Stomach smooth muscle (tissue), 2 donors: ENCODE measurements around the gene ANAPC5.
A peak's percentile ranks its signal among the peaks of the same experiment; 100 is the strongest.
"Not testable (repeated sequence)": the region's sequence is repeated elsewhere in the genome, so short reads cannot be mapped to it uniquely, and the experiment has no call there.

ENCODE experiments used
- H3K27ac ChIP-seq: one replicate; pipeline ENCODE4 v1.7.0; 2013; ENCODE audit warnings: mild to moderate bottlenecking, low read length, inconsistent platforms
- H3K27me3 ChIP-seq, 2 donors: one replicate each; pipeline ENCODE4 v1.7.0; 2013; ENCODE audit warnings: low read length in 2 of 2; ENCODE audit not compliant: insufficient read depth in 2 of 2, control insufficient read depth in 1 of 2
- H3K36me3 ChIP-seq, 2 donors: one replicate each; pipeline ENCODE4 v1.7.0; 2013; ENCODE audit warnings: low read length in 2 of 2; ENCODE audit not compliant: control insufficient read depth in 2 of 2, insufficient read depth in 2 of 2
- H3K4me1 ChIP-seq: one replicate; pipeline ENCODE4 v1.7.0; 2013; ENCODE audit warnings: low read length; ENCODE audit not compliant: control insufficient read depth, insufficient read depth
- H3K4me3 ChIP-seq, 2 donors: one replicate each; pipeline ENCODE4 v1.7.0; 2013; ENCODE audit warnings: low read length in 2 of 2
- H3K9ac ChIP-seq, 2 donors: one replicate each; pipeline ENCODE4 v1.7.0; 2013; ENCODE audit warnings: low read length in 2 of 2, mild to moderate bottlenecking in 1 of 2
- H3K9me3 ChIP-seq, 2 donors: one replicate each; pipeline ENCODE4 v1.7.0; 2013; ENCODE audit warnings: low read length in 2 of 2; ENCODE audit not compliant: control insufficient read depth in 2 of 2
- donor health status: healthy.
- donor health status: Pancreatic carcinoma.

ANAPC5 gene

DNA sequence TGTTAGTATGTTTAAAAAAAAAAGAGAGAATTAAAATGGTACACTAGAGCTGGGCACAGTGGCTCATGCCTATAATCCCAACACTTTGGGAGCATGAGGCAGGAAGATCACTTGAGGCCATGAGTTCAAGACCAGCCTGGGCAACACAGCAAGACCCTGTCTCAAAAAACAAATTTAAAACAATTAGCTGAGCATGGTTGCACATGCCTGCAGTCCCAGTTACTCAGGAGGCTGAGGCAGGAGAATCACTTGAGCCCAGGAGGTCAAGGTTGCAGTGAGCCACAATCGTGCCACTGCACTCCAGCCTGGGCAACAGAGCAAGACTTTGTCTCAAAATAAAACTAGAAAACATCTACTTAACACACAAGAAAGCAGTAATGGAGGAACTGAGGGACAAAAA lies 42.0 kb downstream of the ANAPC5 start:
- not testable (repeated sequence) for H3K4me3 ChIP-seq, H3K4me1 ChIP-seq, H3K27me3 ChIP-seq, H3K9me3 ChIP-seq, H3K9ac ChIP-seq, H3K27ac ChIP-seq
- H3K36me3 ChIP-seq, result peaks cover 6 to 10% of the 10 kb centered on the region in 2 donors

GRCh38 chr12:121307397-121307796 lies 44.8 kb downstream of the ANAPC5 start:
- H3K4me1 ChIP-seq, H3K27me3 ChIP-seq, H3K4me3 ChIP-seq, H3K9me3 ChIP-seq, H3K9ac ChIP-seq, H3K27ac ChIP-seq: not testable (repeated sequence)
- peaks cover 6 to 10% of the 10 kb centered on the region in 2 donors for H3K36me3 ChIP-seq

- Histone ChIP-seq H3K27me3 (no peaks in the 10 kb centered on the region), H3K36me3 (peaks cover 6 to 7% of the 10 kb centered on the region in 2 donors), H3K9ac (no peak overlapping the region), H3K4me3 (no peak overlapping the region), H3K9me3 (no peaks in the 10 kb centered on the region), H3K27ac (no peak overlapping the region), H3K4me1 (no peaks in the 10 kb centered on the region)
These were observed 47.9 kb downstream of the ANAPC5 start for GRCh38 chr12:121304306-121304705.

- H3K4me1 ChIP-seq, result peaks cover 10% of the 10 kb centered on the region
- no peaks in the 10 kb centered on the region for H3K9me3 ChIP-seq
- no peaks in the 10 kb centered on the region for H3K36me3 ChIP-seq
- H3K9ac ChIP-seq, result no peak overlapping the region
- no peak overlapping the region for H3K4me3 ChIP-seq
- H3K27ac ChIP-seq, result no peak overlapping the region
- no peaks in the 10 kb centered on the region for H3K27me3 ChIP-seq
These were observed 50.3 kb downstream of the ANAPC5 start for GRCh38 chr12:121301876-121302275.

- Histone ChIP-seq H3K27me3 (no peaks in the 10 kb centered on the region), H3K4me3 (no peak overlapping the region), H3K9ac (no peak overlapping the region), H3K4me1 (peaks cover 16% of the 10 kb centered on the region), H3K27ac (no peak overlapping the region), H3K36me3 (no peaks in the 10 kb centered on the region), H3K9me3 (no peaks in the 10 kb centered on the region)
These were observed 52.0 kb downstream of the ANAPC5 start for GRCh38 chr12:121300083-121300819.

- Histone ChIP-seq H3K9me3 (no peaks in the 10 kb centered on the region), H3K4me3 (no peak overlapping the region), H3K27me3 (no peaks in the 10 kb centered on the region), H3K9ac (no peak overlapping the region), H3K27ac (no peak overlapping the region), H3K36me3 (no peaks in the 10 kb centered on the region), H3K4me1 (peaks cover 20% of the 10 kb centered on the region)
These were observed 52.5 kb downstream of the ANAPC5 start for GRCh38 chr12:121299662-121300061.

DNA sequence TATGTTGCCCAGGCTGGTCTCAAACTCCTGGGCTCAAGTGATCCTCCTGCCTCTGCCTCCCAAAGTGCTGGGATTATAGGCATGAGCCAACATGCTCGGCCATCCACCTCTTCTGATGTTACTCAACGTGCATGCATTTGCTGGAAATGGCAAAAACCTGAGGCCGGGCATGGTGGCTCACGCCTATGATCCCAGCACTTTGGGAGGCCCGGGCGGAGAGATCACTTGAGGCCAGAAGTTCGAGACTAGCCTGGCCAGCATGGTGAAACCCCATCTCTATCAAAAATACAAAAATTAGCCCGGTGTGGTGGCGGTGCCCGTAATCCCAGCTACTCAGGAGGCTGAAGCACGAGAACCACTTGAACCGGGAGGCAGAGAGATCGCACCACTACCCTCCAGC lies 53.8 kb downstream of the ANAPC5 start:
- H3K36me3 ChIP-seq, H3K27ac ChIP-seq, H3K9ac ChIP-seq, H3K27me3 ChIP-seq, H3K9me3 ChIP-seq, H3K4me3 ChIP-seq: not testable (repeated sequence)
- peaks cover 24% of the 10 kb centered on the region for H3K4me1 ChIP-seq

GRCh38 chr12:121297435-121297991 lies 54.7 kb downstream of the ANAPC5 start:
- no peaks in the 10 kb centered on the region for H3K27me3 ChIP-seq
- H3K27ac ChIP-seq, result peak overlapping the region; percentile 31
- peak overlapping the region; percentile 64 to 69 for H3K9ac ChIP-seq
- H3K4me3 ChIP-seq, result peak overlapping the region; percentile 79 to 84
- H3K36me3 ChIP-seq, result no peaks in the 10 kb centered on the region
- H3K4me1 ChIP-seq, result peaks cover 24% of the 10 kb centered on the region
- no peaks in the 10 kb centered on the region for H3K9me3 ChIP-seq

DNA sequence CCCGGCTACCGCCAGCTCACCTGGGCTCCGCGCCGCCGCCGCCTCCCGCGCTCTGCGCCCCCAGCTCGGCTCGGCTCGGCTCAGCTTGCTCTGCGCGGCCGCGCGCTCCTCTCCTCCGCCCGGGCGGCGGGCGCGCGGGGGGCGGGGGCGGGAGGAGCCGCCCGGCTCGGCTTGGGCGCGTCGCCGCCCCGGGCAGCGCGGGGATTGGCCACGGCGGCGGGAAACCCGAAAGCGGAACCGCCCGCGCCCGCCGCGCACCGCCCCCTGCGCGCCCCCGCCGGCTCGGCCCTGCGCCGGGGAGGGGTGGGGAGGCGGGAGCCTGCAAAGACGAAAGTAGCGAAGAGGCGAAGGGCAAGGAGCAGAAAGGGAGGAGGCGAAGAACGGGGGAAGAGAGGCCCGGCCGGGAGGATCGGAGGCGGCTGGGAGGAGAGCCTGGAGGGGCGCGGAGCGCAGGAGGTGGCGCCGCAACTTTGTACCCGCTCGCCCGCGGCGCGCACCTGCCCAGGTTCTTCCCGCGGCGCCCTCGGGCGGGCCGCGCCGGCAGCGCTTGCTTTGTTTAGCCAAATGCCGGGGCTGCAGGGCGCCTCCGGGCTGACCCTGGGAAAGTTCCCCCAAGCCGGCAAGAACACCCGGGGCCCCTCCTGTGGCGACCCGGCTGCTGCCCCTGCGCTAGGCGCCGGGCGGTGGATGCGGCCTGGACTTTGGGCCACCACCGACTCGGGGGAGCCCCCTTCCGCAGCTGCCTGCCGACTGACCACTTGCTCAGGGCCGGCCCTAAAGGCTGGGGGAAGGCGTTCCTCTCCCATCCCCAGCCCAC lies 55.4 kb downstream of the ANAPC5 start, which contains the start of gene CAMKK2:
Gene CAMKK2 (minus strand): TSS at position 92 of the 817 bp plus-strand sequence. CDS start 22,183 bp downstream, outside the sequence.
- Histone ChIP-seq H3K9ac (peak within 1 kb of the TSS; percentile 73 to 82), H3K36me3 (peaks cover 0 to 2% of the 10 kb centered on the region in 2 donors), H3K27me3 (no peaks in the 10 kb centered on the region), H3K27ac (peak within 1 kb of the TSS; percentile 31), H3K9me3 (no peaks in the 10 kb centered on the region), H3K4me1 (peaks cover 24% of the 10 kb centered on the region), H3K4me3 (peak within 1 kb of the TSS; percentile 84 to 89)

DNA sequence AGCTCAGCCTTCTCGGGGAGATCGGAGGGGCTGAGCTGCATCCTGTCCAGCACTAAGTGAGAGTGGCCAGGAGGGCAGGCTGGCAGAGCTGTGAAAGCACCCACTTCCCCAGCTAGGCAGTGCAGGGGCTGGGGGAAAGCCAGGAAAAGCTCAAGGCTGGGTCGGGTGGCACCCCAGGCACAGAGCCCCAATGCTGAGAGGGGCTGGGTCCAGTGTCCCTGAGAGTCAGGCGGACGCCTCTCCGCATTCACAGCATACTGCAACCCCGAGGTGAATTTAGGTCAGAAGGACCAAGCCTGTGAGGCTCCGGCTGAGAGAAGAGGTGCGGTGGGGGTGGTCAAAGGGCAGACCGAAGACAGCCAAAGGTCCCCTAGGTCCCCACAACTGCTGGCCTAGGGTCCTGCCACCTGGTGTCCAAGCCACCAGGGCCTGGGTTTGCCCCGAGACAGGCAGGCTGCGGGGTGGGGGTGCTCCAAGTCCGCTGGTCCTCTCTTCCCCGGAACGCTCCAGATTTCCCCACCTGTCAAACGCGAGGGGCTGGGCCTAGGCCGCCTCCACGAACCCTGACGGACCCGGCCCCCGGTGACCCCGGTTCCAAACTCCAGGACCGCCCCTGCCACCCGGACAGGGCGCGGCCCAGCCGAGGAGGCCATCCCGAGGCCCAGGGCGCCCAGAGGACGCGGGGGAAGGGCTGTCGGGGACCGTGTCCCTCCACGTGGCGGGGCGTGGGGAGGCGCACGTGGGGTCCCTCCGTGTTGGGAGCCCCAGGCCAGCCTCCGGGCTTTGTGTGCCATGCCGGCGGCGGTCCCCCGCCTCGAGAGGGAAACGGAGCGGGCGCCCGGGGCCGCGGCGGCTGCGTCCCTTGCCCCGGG lies 56.2 kb downstream of the ANAPC5 start:
- H3K9ac ChIP-seq, result peak overlapping the region; percentile 73 to 82
- H3K36me3 ChIP-seq, result peaks cover 0 to 4% of the 10 kb centered on the region in 2 donors
- peaks cover 24% of the 10 kb centered on the region for H3K4me1 ChIP-seq
- no peaks in the 10 kb centered on the region for H3K9me3 ChIP-seq
- peak overlapping the region; percentile 84 to 89 for H3K4me3 ChIP-seq
- H3K27me3 ChIP-seq, result no peaks in the 10 kb centered on the region
- H3K27ac ChIP-seq, result no peak overlapping the region
